Immature natural killer cell (primary cell): ENCODE data around the gene MYF6. TPM values are rescaled to one million over a fixed set of nuclear protein-coding genes. Genes with fewer than 3 reads are reported as not detected.

ENCODE experiments used
- DNase-seq, 3 donors: peaks; one replicate each; pipeline ENCODE4 v3.0.0; 2022; ENCODE audit warnings: mixed read lengths in 1 of 3
- H3K27ac Mint-ChIP-seq, 6 donors: one replicate each; pipeline ENCODE4 v1.8.0; 2020; ENCODE audit warnings: mixed read lengths in 6 of 6, mild to moderate bottlenecking in 5 of 6, inconsistent platforms in 4 of 6, moderate library complexity in 3 of 6
- H3K27me3 Mint-ChIP-seq, 3 donors: one replicate each; pipeline ENCODE4 v1.8.0; 2020 to 2021; ENCODE audit warnings: low read depth in 3 of 3, mild to moderate bottlenecking in 3 of 3, mixed read lengths in 3 of 3, moderate library complexity in 3 of 3, inconsistent platforms in 1 of 3
- H3K36me3 Mint-ChIP-seq, 3 donors: one replicate each; pipeline ENCODE4 v1.8.0; 2020; ENCODE audit warnings: mixed read lengths in 3 of 3, inconsistent platforms in 2 of 3, mild to moderate bottlenecking in 2 of 3
- H3K4me1 Mint-ChIP-seq, 2 donors: one replicate each; pipeline ENCODE4 v1.8.0; 2020; ENCODE audit warnings: inconsistent platforms in 2 of 2, mild to moderate bottlenecking in 2 of 2, mixed read lengths in 2 of 2, moderate library complexity in 1 of 2
- H3K4me3 Mint-ChIP-seq, 5 donors: one replicate each; pipeline ENCODE4 v1.8.0; 2020; ENCODE audit warnings: mild to moderate bottlenecking in 5 of 5, mixed read lengths in 5 of 5, inconsistent platforms in 3 of 5, moderate library complexity in 3 of 5
- H3K9me3 Mint-ChIP-seq, 6 donors: one replicate each; pipeline ENCODE4 v1.8.0; 2020; ENCODE audit warnings: mild to moderate bottlenecking in 6 of 6, mixed read lengths in 6 of 6, inconsistent platforms in 4 of 6, moderate library complexity in 3 of 6
- polyA plus RNA-seq, 3 donors: library from polyadenylated mRNA; unstranded; fragments of 300-500 nt; fragmentation: Illumina TruSeq; gene quantifications; one replicate each; pipeline ENCODE4 v1.2.3, GENCODE V29; 2021

The MYF6 gene
- polyA plus RNA-seq, 3 donors from 2014 or later, result not detected

DNA sequence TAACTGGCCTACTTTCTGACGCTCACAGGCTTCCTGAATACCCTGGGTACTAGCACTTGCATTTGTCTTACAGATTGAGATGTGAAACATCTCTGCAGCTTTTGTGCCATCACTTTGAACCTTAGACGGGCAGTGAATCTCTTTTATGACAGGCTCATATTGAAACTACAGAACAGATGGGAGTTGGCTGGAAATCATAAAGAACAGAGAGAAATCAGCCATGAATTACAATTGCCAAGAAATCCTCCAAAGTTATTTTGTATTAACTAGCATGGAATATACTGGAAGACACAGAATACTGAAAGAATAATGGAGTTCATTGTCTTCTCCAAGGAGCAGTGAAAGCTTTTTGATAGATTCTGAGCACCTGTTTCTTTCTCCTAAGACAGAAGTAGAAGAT is 42.0 kb downstream of the MYF6 start:
- Mint-ChIP-seq H3K27ac (no peak overlapping the region), H3K36me3 (no peaks in the 10 kb centered on the region), H3K27me3 (peaks cover 0 to 2% (median 0%) of the 10 kb centered on the region in 3 donors), H3K4me1 (no peaks in the 10 kb centered on the region), H3K9me3 (peaks cover 0 to 12% (median 3%) of the 10 kb centered on the region in 6 donors), H3K4me3 (no peak overlapping the region)
- DNase-seq, result no peak

DNA sequence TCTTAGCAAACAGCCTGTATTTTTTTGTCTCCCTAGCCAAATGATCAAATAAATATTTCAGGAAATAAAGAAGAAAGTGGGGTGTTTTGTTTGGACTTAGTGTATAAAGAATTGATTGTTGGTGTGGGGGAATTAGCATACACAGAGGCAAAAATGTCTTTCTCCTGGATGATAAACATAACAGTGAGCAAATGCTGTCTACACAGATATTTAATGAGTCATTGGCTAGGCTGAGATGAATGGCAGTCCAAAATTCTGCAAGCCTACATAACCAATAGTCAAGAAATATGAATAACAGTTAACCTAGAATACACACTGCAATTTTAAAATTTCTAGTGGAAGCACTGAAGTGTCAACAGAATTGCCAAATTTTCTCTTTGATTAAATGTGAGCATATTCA is 45.0 kb downstream of the MYF6 start:
- no peaks in the 10 kb centered on the region for H3K4me1 Mint-ChIP-seq
- H3K36me3 Mint-ChIP-seq, result no peaks in the 10 kb centered on the region
- peaks cover 0 to 17% (median 6%) of the 10 kb centered on the region in 6 donors for H3K9me3 Mint-ChIP-seq
- no peak overlapping the region for H3K27ac Mint-ChIP-seq
- H3K4me3 Mint-ChIP-seq, result no peak overlapping the region
- no peak for DNase-seq
- H3K27me3 Mint-ChIP-seq, result peaks cover 0 to 6% (median 0%) of the 10 kb centered on the region in 3 donors

DNA sequence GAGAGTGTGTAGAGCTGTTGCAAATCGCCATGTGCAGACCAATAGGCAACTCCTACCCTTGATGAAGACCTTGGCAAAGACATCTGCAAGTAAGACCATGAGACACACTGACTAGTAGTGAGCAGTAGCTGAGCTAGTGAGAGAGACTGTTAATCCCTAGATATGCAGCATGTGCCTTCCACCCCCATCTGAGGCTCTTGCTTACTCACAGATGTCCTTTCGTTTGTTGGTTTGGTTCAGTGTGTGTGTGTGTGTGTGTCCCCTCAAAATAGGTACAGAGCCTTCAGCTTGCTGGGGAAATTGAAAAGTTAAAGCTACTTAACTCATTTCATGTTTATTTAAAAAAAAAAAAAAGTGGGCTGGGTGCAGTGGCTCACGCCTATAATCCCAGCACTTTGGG is 46.8 kb downstream of the MYF6 start:
- H3K27ac Mint-ChIP-seq, result no peak overlapping the region
- peaks cover 0 to 15% (median 6%) of the 10 kb centered on the region in 6 donors for H3K9me3 Mint-ChIP-seq
- no peak overlapping the region for H3K4me3 Mint-ChIP-seq
- H3K4me1 Mint-ChIP-seq, result no peaks in the 10 kb centered on the region
- H3K27me3 Mint-ChIP-seq, result peaks cover 0 to 7% (median 0%) of the 10 kb centered on the region in 3 donors
- H3K36me3 Mint-ChIP-seq, result no peaks in the 10 kb centered on the region
- no peak for DNase-seq

DNA sequence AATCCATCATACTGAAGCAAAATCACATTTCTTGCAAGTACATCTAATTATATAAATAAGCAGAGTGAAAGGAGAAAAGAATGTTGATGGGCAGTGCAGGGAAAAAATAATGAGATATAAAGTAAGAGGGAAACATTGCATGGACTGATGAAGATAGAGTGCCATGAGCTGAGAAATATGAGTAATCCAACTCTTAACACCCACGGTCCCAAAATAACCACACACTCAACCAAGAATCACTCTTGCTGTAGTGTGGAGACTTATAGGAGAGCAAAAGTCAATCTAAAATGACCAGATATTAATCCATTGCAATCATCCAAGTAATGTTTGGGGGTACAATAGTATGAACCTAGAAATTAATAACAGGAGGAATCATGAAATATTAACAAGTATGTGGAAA is 49.4 kb downstream of the MYF6 start:
- Mint-ChIP-seq H3K4me3 (no peak overlapping the region), H3K36me3 (no peaks in the 10 kb centered on the region), H3K4me1 (no peaks in the 10 kb centered on the region), H3K27ac (no peak overlapping the region), H3K9me3 (peaks cover 0 to 21% (median 3%) of the 10 kb centered on the region in 6 donors), H3K27me3 (peaks cover 0 to 11% (median 1%) of the 10 kb centered on the region in 3 donors)
- no peak for DNase-seq

Other genes with a start within 250 kb of the MYF6 start
- gene MYF5, start 9.3 kb downstream of the MYF6 start, polyA plus RNA-seq, result not detected
- gene LIN7A, start 230.3 kb downstream of the MYF6 start, polyA plus RNA-seq, result under 1 TPM in 1 of 3 donors, not detected in 2; 0.35 TPM